Hepatocyte (in vitro differentiated cells): ENCODE data around the gene CH25H. TPM values are rescaled to one million over a fixed set of nuclear protein-coding genes. Genes with fewer than 3 reads are reported as not detected.

Source experiments
- DNase-seq: peaks from one replicate; pipeline ENCODE4 v3.0.0-alpha.2; 2016; ENCODE audit warnings: low spot score
- H2AFZ ChIP-seq: fragments of 200-600 bp; sonication (generic); 2 replicates; pipeline ENCODE4 v1.6.0; 2016; ENCODE audit warnings: antibody characterized with exemption, mild to moderate bottlenecking
- H3K27ac ChIP-seq: fragments of 200-600 bp; sonication (generic); 2 replicates; pipeline ENCODE4 v1.5.1; 2016; ENCODE audit warnings: mild to moderate bottlenecking
- H3K27me3 ChIP-seq: fragments of 200-600 bp; sonication (generic); 2 replicates; pipeline ENCODE4 v1.6.1; 2016
- H3K36me3 ChIP-seq: fragments of 200-600 bp; sonication (generic); replicated peaks from 2 replicates; pipeline ENCODE4 v1.5.1; 2016; ENCODE audit warnings: low read depth; ENCODE audit not compliant: insufficient read depth
- H3K4me1 ChIP-seq: fragments of 200-600 bp; sonication (generic); 2 replicates; pipeline ENCODE4 v1.5.1; 2016; ENCODE audit warnings: mild to moderate bottlenecking, moderate library complexity; ENCODE audit not compliant: insufficient read depth
- H3K4me2 ChIP-seq: fragments of 200-600 bp; sonication (generic); 2 replicates; pipeline ENCODE4 v1.6.0; 2016
- H3K4me3 ChIP-seq: fragments of 200-600 bp; sonication (generic); 2 replicates; pipeline ENCODE4 v1.5.1; 2016; ENCODE audit warnings: mild to moderate bottlenecking
- H3K79me2 ChIP-seq: fragments of 200-600 bp; sonication (generic); 2 replicates; pipeline ENCODE4 v1.6.0; 2017; ENCODE audit warnings: mild to moderate bottlenecking
- H3K9me2 ChIP-seq: fragments of 200-600 bp; sonication (generic); replicated peaks from 2 replicates; pipeline ENCODE4 v1.6.0; 2017; ENCODE audit warnings: mild to moderate bottlenecking; ENCODE audit not compliant: insufficient read depth
- H3K9me3 ChIP-seq: fragments of 200-600 bp; sonication (generic); 2 replicates; pipeline ENCODE4 v1.5.1; 2016; ENCODE audit warnings: low read depth, mild to moderate bottlenecking
- H4K20me1 ChIP-seq: fragments of 200-600 bp; sonication (generic); 2 replicates; pipeline ENCODE4 v1.6.0; 2016; ENCODE audit warnings: mild to moderate bottlenecking; ENCODE audit not compliant: insufficient read depth, poor library complexity, severe bottlenecking
- EZH2 ChIP-seq: fragments of 200-600 bp; sonication (generic); IDR thresholded peaks from 2 replicates; pipeline ENCODE4 v1.6.1; 2016; ENCODE audit warnings: antibody characterized with exemption, mild to moderate bottlenecking, borderline replicate concordance
- EZH2phosphoT487 ChIP-seq: fragments of 200-600 bp; sonication (generic); IDR thresholded peaks from one replicate; pipeline ENCODE4 v1.6.1; 2018; ENCODE audit warnings: antibody characterized with exemption, mild to moderate bottlenecking, low read depth, moderate library complexity; ENCODE audit not compliant: unreplicated experiment, severe bottlenecking
- WGBS: methylation state at CpG from one replicate; pipeline ENCODE4 v1.1.6; 2016; ENCODE audit warnings: low lambda C conversion rate; ENCODE audit errors: missing lambda C conversion rate; 5-methylcytosine and 5-hydroxymethylcytosine counted together
- polyA plus RNA-seq: library from polyadenylated mRNA; unstranded; fragments of >200 nt; fragmentation: Nextera tagmentation; extraction: Ambion mirVana; gene quantifications from 2 replicates; pipeline ENCODE4 v1.2.1, GENCODE V29; 2016
- total RNA-seq: library from RNA; depleted of rRNA; stranded (reverse); fragments of >200 nt; gene quantifications from 2 replicates; pipeline ENCODE4 v1.2.3, GENCODE V29; 2014
- TF ChIP-seq, protein P1 (sequence below): fragments of 200-600 bp; sonication (generic); IDR thresholded peaks from 2 replicates; pipeline ENCODE4 v1.5.1; 2016; ENCODE audit warnings: antibody characterized with exemption, mild to moderate bottlenecking; ENCODE audit not compliant: poor library complexity

CH25H gene
- total and polyA plus RNA-seq, 2 experiments from 2014 or later, result 3.8 to 8.8 TPM

- 65% methylated on average over 1 of the region's 1 CpG for WGBS
These were observed 8.4 kb upstream of the CH25H start for GRCh38 chr10:89215511-89215910.

DNA sequence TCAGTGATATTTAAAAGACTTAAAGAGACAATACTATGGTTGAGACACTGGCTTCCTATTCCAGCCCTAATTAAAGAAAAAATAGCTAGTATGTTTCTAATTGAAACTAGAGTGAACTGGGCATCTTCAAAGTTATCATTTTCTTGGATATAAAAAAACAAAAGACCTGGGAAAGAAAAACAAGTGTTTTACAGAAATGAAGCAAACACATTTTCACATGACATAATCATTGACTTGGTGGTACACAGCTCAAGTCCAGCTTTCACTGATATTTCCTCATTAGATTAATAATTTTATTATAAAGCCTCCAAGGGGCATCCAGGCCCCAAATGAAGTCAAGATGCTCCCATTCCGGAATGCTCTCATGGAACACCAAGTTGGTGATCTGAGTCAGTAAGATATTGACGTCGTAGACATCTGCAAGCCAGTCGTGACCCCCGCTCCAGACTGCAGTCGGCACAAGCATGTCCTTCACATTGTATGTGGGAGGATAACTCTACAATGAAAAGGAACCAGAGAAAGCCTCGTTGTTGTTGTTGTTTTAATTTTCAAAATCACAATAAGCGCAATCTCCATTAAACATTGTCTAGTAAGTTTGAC, 7.5 kb upstream of the CH25H start:
- no peaks in the 10 kb centered on the region for H3K36me3 ChIP-seq
- H3K4me1 ChIP-seq, result no peaks in the 10 kb centered on the region
- TF ChIP-seq EZH2phosphoT487, result no peak
- TF ChIP-seq EZH2, result no peak
- TF ChIP-seq, protein P1, sequence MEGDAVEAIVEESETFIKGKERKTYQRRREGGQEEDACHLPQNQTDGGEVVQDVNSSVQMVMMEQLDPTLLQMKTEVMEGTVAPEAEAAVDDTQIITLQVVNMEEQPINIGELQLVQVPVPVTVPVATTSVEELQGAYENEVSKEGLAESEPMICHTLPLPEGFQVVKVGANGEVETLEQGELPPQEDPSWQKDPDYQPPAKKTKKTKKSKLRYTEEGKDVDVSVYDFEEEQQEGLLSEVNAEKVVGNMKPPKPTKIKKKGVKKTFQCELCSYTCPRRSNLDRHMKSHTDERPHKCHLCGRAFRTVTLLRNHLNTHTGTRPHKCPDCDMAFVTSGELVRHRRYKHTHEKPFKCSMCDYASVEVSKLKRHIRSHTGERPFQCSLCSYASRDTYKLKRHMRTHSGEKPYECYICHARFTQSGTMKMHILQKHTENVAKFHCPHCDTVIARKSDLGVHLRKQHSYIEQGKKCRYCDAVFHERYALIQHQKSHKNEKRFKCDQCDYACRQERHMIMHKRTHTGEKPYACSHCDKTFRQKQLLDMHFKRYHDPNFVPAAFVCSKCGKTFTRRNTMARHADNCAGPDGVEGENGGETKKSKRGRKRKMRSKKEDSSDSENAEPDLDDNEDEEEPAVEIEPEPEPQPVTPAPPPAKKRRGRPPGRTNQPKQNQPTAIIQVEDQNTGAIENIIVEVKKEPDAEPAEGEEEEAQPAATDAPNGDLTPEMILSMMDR, result no peak
- no peaks in the 10 kb centered on the region for H3K9me2 ChIP-seq
- no peaks in the 10 kb centered on the region for H3K79me2 ChIP-seq
- no peak overlapping the region for H3K27ac ChIP-seq
- no peak overlapping the region for H2AFZ ChIP-seq
- H3K4me2 ChIP-seq, result no peak overlapping the region
- no peak for DNase-seq
- WGBS, result 93% methylated on average over 8 of the region's 8 CpGs
- H4K20me1 ChIP-seq, result no peaks in the 10 kb centered on the region
- H3K9me3 ChIP-seq, result no peaks in the 10 kb centered on the region
- H3K27me3 ChIP-seq, result peaks cover 21% of the 10 kb centered on the region
- H3K4me3 ChIP-seq, result no peak overlapping the region

More at GRCh38 chr10:89215511-89215910, 8.4 kb upstream of the CH25H start:
- H3K36me3 ChIP-seq, result no peaks in the 10 kb centered on the region
- H3K79me2 ChIP-seq, result no peaks in the 10 kb centered on the region
- no peaks in the 10 kb centered on the region for H3K9me2 ChIP-seq
- no peaks in the 10 kb centered on the region for H4K20me1 ChIP-seq
- no peak for DNase-seq
- H3K27ac ChIP-seq, result no peak overlapping the region
- TF ChIP-seq, protein P1, result no peak
- TF ChIP-seq EZH2, result no peak
- TF ChIP-seq EZH2phosphoT487, result no peak
- H3K4me3 ChIP-seq, result no peak overlapping the region
- no peak overlapping the region for H2AFZ ChIP-seq
- no peak overlapping the region for H3K4me2 ChIP-seq
- H3K4me1 ChIP-seq, result no peaks in the 10 kb centered on the region
- H3K27me3 ChIP-seq, result peaks cover 12% of the 10 kb centered on the region
- no peaks in the 10 kb centered on the region for H3K9me3 ChIP-seq

DNA sequence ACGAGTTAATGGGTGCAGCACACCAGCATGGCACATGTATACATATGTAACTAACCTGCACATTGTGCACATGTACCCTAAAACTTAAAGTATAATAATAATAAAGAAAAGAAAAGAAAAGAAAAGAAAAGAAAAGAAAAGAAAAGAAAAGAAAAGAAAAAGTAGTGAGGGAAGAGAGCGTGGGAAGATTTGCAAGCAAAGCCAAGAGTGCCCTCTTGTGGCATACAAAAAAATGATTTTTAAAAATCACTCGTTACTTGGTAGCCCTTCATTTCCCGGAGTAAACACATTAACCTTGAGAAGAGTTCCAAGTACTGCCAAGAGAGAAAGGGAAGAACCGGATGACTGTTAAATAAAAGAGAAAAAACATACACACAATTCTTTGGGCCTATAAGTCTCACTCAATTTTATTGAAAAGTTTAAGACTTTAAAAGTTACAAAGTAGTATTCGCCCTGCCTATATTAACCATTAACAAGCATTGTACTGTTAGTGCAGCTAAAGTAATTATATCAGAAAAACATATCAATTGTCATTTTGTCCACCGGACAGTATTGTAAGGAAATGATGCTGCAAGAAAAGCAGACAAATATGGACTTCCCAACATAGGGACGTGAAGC, 6.2 kb upstream of the CH25H start:
- H3K4me1 ChIP-seq, result peaks cover under 1% of the 10 kb centered on the region
- H4K20me1 ChIP-seq, result no peaks in the 10 kb centered on the region
- H3K79me2 ChIP-seq, result no peaks in the 10 kb centered on the region
- no peaks in the 10 kb centered on the region for H3K9me3 ChIP-seq
- H3K4me3 ChIP-seq, result no peak overlapping the region
- H3K27me3 ChIP-seq, result peaks cover 34% of the 10 kb centered on the region
- no peak overlapping the region for H2AFZ ChIP-seq
- no peaks in the 10 kb centered on the region for H3K9me2 ChIP-seq
- H3K4me2 ChIP-seq, result no peak overlapping the region
- H3K27ac ChIP-seq, result no peak overlapping the region
- 54% methylated on average over 8 of the region's 8 CpGs for WGBS
- H3K36me3 ChIP-seq, result no peaks in the 10 kb centered on the region
- peak; percentile 60 for DNase-seq
- TF ChIP-seq, protein P1, result peak; percentile 71
- no peak for TF ChIP-seq EZH2phosphoT487
- no peak for TF ChIP-seq EZH2
